Right ventricle myocardium inferior (tissue), 1 donor: ENCODE measurements around the gene DECR2. TPM values are rescaled to one million over a fixed set of nuclear protein-coding genes. Genes with fewer than 3 reads are reported as not detected.
"Not testable (repeated sequence)": the region's sequence is repeated elsewhere in the genome, so short reads cannot be mapped to it uniquely, and the experiment has no call there.

ENCODE experiments used
- ATAC-seq: fragments of 200-7000 bp; cut with Tn5 transposase; one replicate; pipeline ENCODE4 v1.9.1; 2020; ENCODE audit warnings: mild to moderate bottlenecking, moderate library complexity
- DNase-seq: peaks from one replicate; pipeline ENCODE4 v3.0.0; 2021; ENCODE audit errors: missing footprints
- intact Hi-C: fragments of 100-400 bp; cut with DNase I; formaldehyde crosslinking; loops from one replicate; pipeline ENCODE4 v1.11.0; 2022
- total RNA-seq: library from RNA; stranded (reverse); fragmentation: NEBNext Ultra II Directional; extraction: Animal tissue kit (Norgen Biotek cat#: 25700); gene quantifications from one replicate; pipeline ENCODE4 v1.2.1, GENCODE V29; 2021
- donor health status: DM: no; HTN: yes; CAD: no; lungs with severe emphysema.

Gene DECR2
- total RNA-seq, 1 donor from 2014 or later, result 10.6 TPM

DNA sequence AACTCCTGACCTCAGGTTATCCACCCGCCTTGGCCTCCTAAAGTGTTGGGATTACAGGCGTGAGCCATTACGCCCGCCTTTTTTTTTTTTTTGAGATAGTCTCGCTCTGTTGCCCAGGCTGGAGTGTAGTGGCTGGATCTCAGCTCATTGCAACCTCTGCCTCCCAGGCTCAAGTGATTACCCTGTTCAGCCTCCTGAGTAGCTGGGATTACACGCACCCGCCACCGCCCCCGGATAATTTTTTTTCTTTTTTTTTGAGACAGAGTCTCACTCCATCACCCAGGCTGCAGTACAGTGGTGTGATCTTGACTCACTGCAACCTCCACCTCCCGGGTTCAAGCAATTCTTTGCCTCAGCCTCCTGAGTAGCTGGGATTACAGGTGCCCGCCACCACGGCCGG is 20.5 kb downstream of the DECR2 start:
- ATAC-seq, DNase-seq, intact Hi-C loops: not testable (repeated sequence)

- peak; percentile 80 for ATAC-seq
- DNase-seq, result peak; percentile 60
- intact Hi-C loops, result loop anchor here (2.0 kb wide), 2 partner anchors 23 to 103 kb away; partner anchors contain the start of genes CAPN15 and DECR2
Measured at GRCh38 chr16:424033-424622, 22.4 kb downstream of the DECR2 start.

- ATAC-seq (peak; percentile 49), DNase-seq (peak; percentile 85)
- intact Hi-C loops, result loop anchor here (2.0 to 5.0 kb wide), 3 partner anchors 24 to 102 kb away; partner anchors contain the start of genes CAPN15 and DECR2
Measured at GRCh38 chr16:424623-425081, 23.0 kb downstream of the DECR2 start.

DNA sequence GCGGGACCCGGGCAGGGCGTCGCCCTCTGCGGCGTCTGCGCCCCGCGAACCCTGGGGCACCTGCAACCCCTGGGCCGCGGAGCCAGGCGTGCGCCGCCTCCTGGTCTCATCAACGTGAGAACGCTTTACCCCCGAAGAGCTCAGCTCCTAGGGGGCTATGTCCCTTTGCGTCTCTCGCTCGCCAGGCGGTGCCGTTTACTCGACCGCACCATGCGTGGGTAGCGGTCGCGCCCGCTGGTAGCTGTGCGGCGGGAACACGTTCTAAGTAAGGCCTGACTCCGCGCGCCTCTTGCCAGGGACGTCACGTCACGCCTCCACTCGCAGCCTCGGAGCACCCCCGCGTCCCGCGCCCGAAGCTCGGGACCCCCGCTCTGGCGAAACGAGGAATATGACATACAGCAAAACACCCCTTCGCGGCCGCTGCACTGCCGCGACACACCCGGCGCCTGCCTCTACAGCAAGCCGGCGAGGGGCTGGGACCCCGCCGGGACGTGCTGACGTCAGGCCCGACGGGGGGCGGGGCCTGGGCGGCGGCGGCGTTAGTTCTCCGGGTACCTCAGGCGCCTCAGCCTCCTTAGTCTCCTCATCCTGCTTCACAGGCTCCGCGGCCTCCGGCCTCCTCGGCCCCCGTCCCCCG is 23.5 kb downstream of the DECR2 start, which contains the start of gene RAB11FIP3:
TSS of gene RAB11FIP3 (plus strand) at position 568 of the 637 bp plus-strand sequence. CDS start 358 bp downstream, outside the sequence.
- ATAC-seq, result peak; percentile 91
- peak; percentile 92 for DNase-seq
- intact Hi-C loops, result loop anchor here (2.0 to 5.0 kb wide), 3 partner anchors 24 to 102 kb away; partner anchors contain the start of genes CAPN15 and DECR2

DNA sequence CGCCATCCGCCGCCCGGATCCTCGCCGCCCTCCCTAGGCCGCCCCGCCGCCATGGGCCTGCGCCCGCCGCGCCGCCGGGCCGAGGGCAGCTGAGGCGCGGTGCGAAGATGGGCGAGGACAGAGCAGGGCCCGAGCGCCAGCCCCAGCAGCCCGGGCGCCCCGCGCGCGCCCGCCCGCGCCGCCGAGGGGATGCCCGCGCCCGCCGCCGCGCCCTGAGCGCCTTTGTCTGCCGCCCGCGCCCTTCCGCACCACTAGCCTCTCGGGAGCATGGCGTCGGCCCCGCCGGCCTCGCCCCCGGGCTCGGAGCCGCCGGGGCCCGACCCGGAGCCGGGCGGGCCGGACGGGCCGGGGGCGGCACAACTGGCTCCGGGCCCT is 24.0 kb downstream of the DECR2 start:
- DNase-seq (no peak), ATAC-seq (no peak)
- intact Hi-C loops, result loop anchor here (2.0 to 5.0 kb wide), 3 partner anchors 25 to 101 kb away; partner anchors contain the start of genes CAPN15 and DECR2

DNA sequence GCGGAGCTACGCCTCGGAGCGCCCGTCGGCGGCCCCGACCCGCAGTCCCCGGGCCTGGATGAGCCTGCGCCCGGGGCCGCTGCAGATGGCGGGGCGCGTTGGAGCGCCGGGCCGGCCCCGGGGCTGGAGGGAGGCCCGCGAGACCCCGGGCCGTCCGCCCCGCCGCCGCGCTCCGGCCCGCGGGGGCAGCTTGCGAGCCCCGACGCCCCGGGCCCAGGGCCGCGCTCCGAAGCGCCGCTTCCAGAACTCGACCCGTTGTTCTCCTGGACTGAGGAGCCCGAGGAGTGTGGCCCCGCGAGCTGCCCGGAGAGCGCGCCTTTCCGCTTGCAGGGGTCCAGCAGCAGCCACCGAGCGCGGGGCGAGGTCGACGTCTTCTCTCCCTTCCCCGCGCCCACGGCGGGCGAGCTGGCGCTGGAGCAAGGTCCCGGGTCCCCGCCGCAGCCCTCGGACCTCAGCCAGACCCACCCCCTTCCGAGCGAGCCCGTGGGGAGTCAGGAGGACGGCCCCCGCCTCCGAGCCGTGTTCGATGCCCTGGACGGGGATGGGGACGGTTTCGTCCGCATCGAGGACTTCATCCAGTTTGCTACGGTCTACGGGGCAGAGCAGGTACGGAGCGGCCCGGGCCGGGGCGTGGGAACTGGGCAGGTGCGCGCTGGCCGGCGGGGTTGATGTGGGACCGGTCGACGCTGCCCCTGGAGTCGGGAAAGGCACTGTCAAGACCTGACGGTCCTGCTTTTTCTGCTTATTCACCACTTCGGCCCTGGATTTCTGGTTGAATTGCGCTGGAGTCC is 24.6 kb downstream of the DECR2 start:
- ATAC-seq (no peak), DNase-seq (peak; percentile 59)
- intact Hi-C loops, result loop anchor here (5.0 kb wide), 1 partner anchor 46 kb away; no protein-coding TSS in a partner anchor

- ATAC-seq (no peak), DNase-seq (no peak)
- intact Hi-C loops, result loop anchor here (5.0 kb wide), 1 partner anchor 45 kb away; no protein-coding TSS in a partner anchor
Measured at GRCh38 chr16:426906-427249, 25.2 kb downstream of the DECR2 start.

DNA sequence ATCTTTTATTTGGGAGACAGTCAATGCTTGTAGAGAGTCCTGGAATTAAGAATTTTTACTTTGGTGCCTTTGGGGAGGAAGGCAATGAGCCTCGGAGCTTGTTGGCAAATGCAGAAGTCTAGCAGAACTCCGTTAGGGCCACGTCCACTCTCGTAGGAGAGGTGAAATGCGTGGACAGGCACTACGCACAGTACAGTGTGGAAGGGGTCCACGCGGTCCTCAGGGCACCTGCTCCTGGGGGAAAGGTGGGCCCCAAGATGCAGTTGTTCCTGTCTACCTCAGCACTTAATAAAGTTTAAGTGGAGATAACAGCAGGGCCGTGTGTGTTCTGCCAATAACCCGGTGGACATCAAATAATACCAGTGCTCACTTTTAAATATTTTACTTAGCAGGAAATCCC is 25.6 kb downstream of the DECR2 start:
- intact Hi-C loops, result loop anchor here (5.0 kb wide), 1 partner anchor 45 kb away; no protein-coding TSS in a partner anchor
- ATAC-seq, result no peak

DNA sequence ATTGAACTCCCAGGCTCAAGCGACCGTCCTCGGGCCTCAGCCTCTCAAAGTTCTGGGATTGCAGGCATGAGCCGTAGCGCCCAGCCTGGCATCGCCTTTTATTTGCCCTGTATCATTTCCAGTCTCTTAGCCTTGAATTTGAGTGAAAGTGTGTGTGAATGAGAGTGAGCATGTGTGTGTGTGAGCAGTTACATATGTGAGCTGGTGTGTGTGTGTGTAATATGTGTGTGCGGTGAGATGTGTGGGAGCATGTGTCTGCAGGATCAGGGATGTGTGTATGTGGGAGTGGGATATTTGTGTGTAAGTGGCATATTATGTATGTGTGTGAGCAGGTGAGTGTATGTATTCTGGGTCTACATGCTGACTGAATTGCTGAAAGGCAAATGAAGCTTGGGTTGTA is 29.2 kb downstream of the DECR2 start:
- ATAC-seq (no peak), DNase-seq (no peak)
- intact Hi-C loops, result no loop called here

More for the DNA sequence above, 25.6 kb downstream of the DECR2 start:
- DNase-seq, result no peak

DNA sequence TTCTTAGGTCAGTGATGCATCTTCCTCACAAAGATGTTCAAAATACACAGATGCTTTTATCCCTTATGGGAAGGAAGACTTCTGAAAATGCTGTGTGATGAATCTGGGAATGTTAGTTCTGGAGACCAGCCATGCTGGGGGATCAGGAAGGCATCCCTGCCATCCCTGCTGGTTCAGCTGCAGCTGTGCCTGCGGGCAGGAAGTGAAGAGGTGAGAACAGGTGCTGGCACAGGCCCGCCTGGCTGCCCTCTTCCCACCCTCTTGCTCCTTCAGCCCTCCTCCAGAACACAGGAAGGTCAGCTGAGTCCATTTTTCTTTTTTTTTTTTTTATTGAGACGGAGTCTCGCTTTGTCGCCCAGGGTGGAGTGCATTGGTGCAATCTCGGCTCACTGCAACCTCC is 38.9 kb downstream of the DECR2 start:
- intact Hi-C loops, result no loop called here
- ATAC-seq (no peak), DNase-seq (no peak)

GRCh38 chr16:441447-441846 is 39.8 kb downstream of the DECR2 start:
- intact Hi-C loops, result no loop called here
- ATAC-seq, result no peak
- DNase-seq, result no peak

GRCh38 chr16:442976-443375 is 41.3 kb downstream of the DECR2 start:
- ATAC-seq (peak; percentile 48), DNase-seq (no peak)
- intact Hi-C loops, result no loop called here

- intact Hi-C loops, result no loop called here
- DNase-seq (no peak), ATAC-seq (no peak)
Measured at GRCh38 chr16:444027-444426, 42.3 kb downstream of the DECR2 start.

- intact Hi-C loops, result no loop called here
- no peak for ATAC-seq
- DNase-seq, result no peak
Measured at GRCh38 chr16:445566-445965, 43.9 kb downstream of the DECR2 start.

DNA sequence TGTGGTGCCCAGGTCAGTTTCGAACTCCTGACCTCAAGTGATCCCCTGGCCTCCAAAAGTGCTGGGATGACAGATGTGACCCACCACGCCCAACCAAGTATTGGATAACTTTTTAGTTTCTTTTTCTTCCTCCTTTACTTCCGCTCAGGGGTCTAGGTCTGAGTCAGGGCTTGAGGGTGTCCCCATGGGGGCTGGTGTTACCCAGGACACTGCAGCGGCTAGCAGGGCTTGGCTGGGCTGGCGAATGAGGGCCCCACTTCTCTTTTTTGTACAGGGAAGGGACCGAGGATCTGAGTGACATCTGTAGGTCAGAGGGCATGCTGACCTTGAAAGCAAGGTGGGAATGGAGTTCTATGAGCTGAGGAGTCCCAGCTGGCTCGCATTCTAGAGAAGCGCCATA is 48.7 kb downstream of the DECR2 start:
- intact Hi-C loops, result no loop called here
- ATAC-seq (no peak), DNase-seq (no peak)

DNA sequence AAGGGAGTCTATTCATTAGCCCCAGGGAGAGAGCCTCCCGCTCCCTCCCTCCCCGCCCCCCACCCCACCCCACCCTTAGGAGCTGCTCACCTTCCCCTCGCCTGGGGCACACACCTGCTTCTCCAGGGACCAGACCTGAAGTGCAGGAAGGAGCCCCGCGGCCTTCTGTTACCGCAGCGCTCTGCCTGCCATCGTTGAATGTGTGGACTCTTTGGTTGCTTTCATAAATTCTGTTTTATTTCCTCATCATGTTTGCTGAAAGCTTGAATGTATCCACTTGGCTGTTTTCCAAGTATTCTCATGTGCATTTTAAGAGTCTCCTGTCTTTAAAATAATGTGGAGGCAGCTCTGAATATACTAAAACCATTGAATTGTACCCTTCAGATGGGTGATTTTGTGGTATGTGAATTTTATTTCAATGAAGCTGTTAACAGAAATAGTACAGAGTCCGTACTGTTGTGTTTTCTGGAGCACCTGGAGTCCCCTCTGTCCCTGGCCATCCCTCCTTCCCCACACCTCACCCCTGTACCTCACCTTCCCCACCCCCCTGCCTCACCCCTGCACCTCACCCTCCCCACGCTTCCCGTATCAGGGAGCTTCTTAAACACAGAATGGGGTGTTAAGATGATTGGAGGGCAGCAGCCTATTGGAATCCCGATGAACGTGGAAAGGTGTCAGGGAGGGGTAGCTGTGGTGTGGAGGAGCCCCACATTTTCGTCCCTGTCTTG is 49.3 kb downstream of the DECR2 start:
- no peak for DNase-seq
- no peak for ATAC-seq
- intact Hi-C loops, result no loop called here

DNA sequence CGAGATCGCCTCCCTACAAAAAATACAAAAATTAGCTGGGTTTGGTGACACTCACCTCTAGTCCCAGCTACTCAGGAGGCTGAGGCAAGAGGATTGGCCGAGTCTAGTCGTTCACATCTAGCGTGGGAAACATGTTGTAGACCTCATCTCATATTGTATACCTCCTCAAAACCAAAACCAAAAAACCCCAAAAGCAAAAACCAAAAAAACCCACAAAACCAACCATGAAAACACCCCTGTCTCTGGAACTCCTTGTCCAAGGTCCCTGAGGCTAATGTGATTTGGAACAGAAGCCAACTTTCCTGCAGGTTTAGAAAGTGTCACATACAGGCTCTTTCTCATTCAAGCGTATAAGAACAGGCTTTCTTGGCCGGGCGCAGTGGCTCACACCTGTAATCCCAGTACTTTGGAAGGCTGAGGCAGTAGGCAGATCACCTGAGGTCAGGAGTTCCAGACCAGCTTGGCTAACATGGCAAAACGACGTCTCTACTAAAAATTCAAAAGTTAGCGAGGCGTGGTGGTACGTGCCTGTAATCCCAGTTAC is 52.8 kb downstream of the DECR2 start:
- intact Hi-C loops, result no loop called here
- ATAC-seq, result no peak
- DNase-seq, result no peak

DNA sequence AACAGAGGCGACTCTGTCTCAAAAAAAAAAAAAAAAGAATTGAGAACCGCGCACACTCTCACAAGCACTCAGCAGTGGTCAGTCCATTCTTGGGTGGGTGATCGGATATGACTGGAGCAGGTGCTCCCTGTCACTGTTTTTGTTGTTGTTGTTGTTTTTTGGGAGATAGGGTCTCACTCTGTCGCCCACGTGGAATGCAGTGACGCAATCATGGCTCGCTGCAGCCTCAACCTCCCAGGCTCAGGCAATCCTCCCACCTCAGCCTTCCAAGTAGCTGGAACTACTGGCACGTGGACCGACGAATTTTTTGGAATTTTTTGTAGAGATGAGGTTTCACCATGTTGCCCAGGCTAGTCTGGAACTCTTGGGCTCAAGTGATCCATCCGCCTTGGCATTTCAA is 53.8 kb downstream of the DECR2 start:
- DNase-seq (no peak), ATAC-seq (no peak)
- intact Hi-C loops, result no loop called here
